Mesendoderm (in vitro differentiated cells): ENCODE results near the gene SFMBT2.
"Not testable (repeated sequence)": the region's sequence is repeated elsewhere in the genome, so short reads cannot be mapped to it uniquely, and the experiment has no call there.

Experiments used
- DNase-seq: peaks from one replicate; pipeline ENCODE4 v3.0.0; 2013
- H2AK5ac ChIP-seq: 2 replicates; pipeline ENCODE4 v1.6.1; 2013; ENCODE audit warnings: low read length, inconsistent platforms
- H2BK120ac ChIP-seq: 2 replicates; pipeline ENCODE4 v1.6.1; 2013; ENCODE audit warnings: low read depth, mild to moderate bottlenecking, low read length, moderate library complexity, mixed read lengths
- H2BK15ac ChIP-seq: replicated peaks from 2 replicates; pipeline ENCODE4 v1.6.1; 2013; ENCODE audit warnings: low read depth, mild to moderate bottlenecking, moderate library complexity
- H2BK5ac ChIP-seq: 2 replicates; pipeline ENCODE4 v1.6.1; 2013; ENCODE audit warnings: low read length, inconsistent platforms
- H3K18ac ChIP-seq: 2 replicates; pipeline ENCODE4 v1.6.1; 2013; ENCODE audit warnings: mild to moderate bottlenecking, low read length, mixed read lengths
- H3K23ac ChIP-seq: one replicate; pipeline ENCODE4 v1.6.1; 2013; ENCODE audit warnings: low read length
- H3K27ac ChIP-seq: 2 replicates; pipeline ENCODE4 v1.5.1; 2013; ENCODE audit warnings: low read depth, mild to moderate bottlenecking, inconsistent platforms, low read length, moderate library complexity
- H3K27me3 ChIP-seq: 2 replicates; pipeline ENCODE4 v1.6.1; 2013; ENCODE audit warnings: low read length, control low read depth, mild to moderate bottlenecking, inconsistent platforms; ENCODE audit not compliant: insufficient read depth, poor library complexity
- H3K36me3 ChIP-seq: 2 replicates; pipeline ENCODE4 v1.6.1; 2013; ENCODE audit warnings: low read length, inconsistent platforms; ENCODE audit not compliant: control insufficient read depth, insufficient read depth
- H3K4ac ChIP-seq: one replicate; pipeline ENCODE4 v1.6.1; 2013; ENCODE audit warnings: low read depth, mild to moderate bottlenecking, low read length, moderate library complexity
- H3K4me1 ChIP-seq: 2 replicates; pipeline ENCODE4 v1.6.1; 2013; ENCODE audit warnings: low read depth, low read length, inconsistent platforms; ENCODE audit not compliant: control insufficient read depth
- H3K4me2 ChIP-seq: 2 replicates; pipeline ENCODE4 v1.6.1; 2013; ENCODE audit warnings: low read length
- H3K4me3 ChIP-seq: 2 replicates; pipeline ENCODE4 v1.5.1; 2013; ENCODE audit warnings: mild to moderate bottlenecking, low read length
- H3K56ac ChIP-seq: one replicate; pipeline ENCODE4 v1.6.1; 2013; ENCODE audit warnings: low read length
- H3K79me1 ChIP-seq: 2 replicates; pipeline ENCODE4 v1.6.1; 2013; ENCODE audit warnings: low read length, inconsistent platforms
- H3K79me2 ChIP-seq: 2 replicates; pipeline ENCODE4 v1.6.1; 2013; ENCODE audit warnings: mild to moderate bottlenecking, low read length; ENCODE audit not compliant: control insufficient read depth, insufficient read depth
- H3K9ac ChIP-seq: 2 replicates; pipeline ENCODE4 v1.6.1; 2013; ENCODE audit warnings: low read length, inconsistent platforms
- H4K5ac ChIP-seq: one replicate; pipeline ENCODE4 v1.6.1; 2013; ENCODE audit warnings: low read length
- H4K8ac ChIP-seq: one replicate; pipeline ENCODE4 v1.6.1; 2013; ENCODE audit warnings: low read depth, mild to moderate bottlenecking, control low read depth, low read length, moderate library complexity
- WGBS: extraction: QIAGEN DNeasy Blood & Tissue Kit; methylation state at CpG from one replicate; pipeline ENCODE4 v1.1.7; 2013; ENCODE audit warnings: low lambda C conversion rate, missing lambda C conversion rate; ENCODE audit not compliant: insufficient coverage; ENCODE audit errors: extremely low coverage; 5-methylcytosine and 5-hydroxymethylcytosine counted together

Gene SFMBT2

DNA sequence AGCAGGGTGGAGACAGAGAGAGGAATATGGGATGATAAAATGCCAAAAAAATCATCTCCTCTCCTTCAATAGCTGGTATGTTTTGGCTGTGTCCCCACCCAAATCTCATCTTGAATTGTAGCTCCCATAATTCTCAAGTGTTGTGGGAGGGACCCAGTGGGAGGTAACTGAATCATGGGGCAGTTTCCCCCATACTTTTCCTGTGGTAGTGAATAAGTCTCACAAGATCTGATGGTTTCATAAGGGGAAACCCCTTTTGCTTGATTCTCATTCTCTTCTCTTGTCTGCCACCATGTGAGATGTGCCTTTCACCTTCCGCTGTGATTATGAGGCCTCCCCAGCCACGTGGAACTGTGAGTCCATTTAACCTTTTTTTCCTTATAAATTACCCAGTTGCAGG, 226.7 kb downstream of the SFMBT2 start:
- not testable (repeated sequence) for H2AK5ac ChIP-seq, H4K5ac ChIP-seq, H3K79me1 ChIP-seq, H3K36me3 ChIP-seq, H3K23ac ChIP-seq, H4K8ac ChIP-seq, H2BK5ac ChIP-seq, DNase-seq, H3K79me2 ChIP-seq, H3K18ac ChIP-seq, H3K27me3 ChIP-seq, H3K9ac ChIP-seq, H3K4me1 ChIP-seq, H3K4ac ChIP-seq, H2BK120ac ChIP-seq, H2BK15ac ChIP-seq, H3K27ac ChIP-seq, H3K4me2 ChIP-seq, H3K56ac ChIP-seq, H3K4me3 ChIP-seq
- no CpG with 5 or more reads among the region's 2 CpGs for WGBS

- not testable (repeated sequence) for H3K4me1 ChIP-seq, H2BK120ac ChIP-seq, H3K4me3 ChIP-seq, H2BK15ac ChIP-seq, H3K27me3 ChIP-seq, H2AK5ac ChIP-seq, H3K79me2 ChIP-seq, H3K4ac ChIP-seq, H2BK5ac ChIP-seq, DNase-seq, H3K27ac ChIP-seq, H4K8ac ChIP-seq, H3K23ac ChIP-seq, H3K4me2 ChIP-seq, H3K9ac ChIP-seq, H3K18ac ChIP-seq, H4K5ac ChIP-seq, H3K36me3 ChIP-seq, H3K79me1 ChIP-seq, H3K56ac ChIP-seq
- no CpG with 5 or more reads among the region's 1 CpG for WGBS
Measured at GRCh38 chr10:7182327-7182726, 228.5 kb downstream of the SFMBT2 start.

DNA sequence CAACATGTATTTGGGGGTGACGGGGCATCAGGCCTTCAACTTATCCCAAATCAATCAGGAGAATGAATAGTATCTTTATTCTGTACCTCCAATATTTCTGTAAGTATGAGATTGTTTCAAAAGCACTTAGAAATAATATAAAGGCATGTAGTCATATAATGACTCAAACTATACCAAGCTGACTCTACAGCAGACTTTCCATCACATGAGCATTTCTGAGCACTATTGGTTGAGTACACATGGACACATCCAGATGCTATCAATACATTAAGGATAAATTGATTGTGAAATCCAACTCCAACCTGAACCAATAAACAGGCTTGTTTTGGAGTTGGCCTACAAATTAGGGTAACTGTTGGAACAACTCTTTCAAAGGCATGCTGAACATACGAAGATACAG, 229.4 kb downstream of the SFMBT2 start:
- Histone ChIP-seq H3K79me2 (no peaks in the 10 kb centered on the region), H3K9ac (no peak overlapping the region), H3K27me3 (no peaks in the 10 kb centered on the region), H3K36me3 (no peaks in the 10 kb centered on the region), H3K23ac (no peak overlapping the region), H4K8ac (no peak overlapping the region), H2BK120ac (no peak overlapping the region), H3K27ac (no peak overlapping the region), H4K5ac (no peak overlapping the region), H3K4me3 (no peak overlapping the region), H3K4me1 (no peaks in the 10 kb centered on the region), H3K4ac (no peak overlapping the region), H3K18ac (no peak overlapping the region), H2BK5ac (no peak overlapping the region), H2BK15ac (no peak overlapping the region), H2AK5ac (no peak overlapping the region), H3K79me1 (no peaks in the 10 kb centered on the region), H3K56ac (no peak overlapping the region), H3K4me2 (no peak overlapping the region)
- DNase-seq, result no peak
- no CpG with 5 or more reads among the region's 2 CpGs for WGBS

DNA sequence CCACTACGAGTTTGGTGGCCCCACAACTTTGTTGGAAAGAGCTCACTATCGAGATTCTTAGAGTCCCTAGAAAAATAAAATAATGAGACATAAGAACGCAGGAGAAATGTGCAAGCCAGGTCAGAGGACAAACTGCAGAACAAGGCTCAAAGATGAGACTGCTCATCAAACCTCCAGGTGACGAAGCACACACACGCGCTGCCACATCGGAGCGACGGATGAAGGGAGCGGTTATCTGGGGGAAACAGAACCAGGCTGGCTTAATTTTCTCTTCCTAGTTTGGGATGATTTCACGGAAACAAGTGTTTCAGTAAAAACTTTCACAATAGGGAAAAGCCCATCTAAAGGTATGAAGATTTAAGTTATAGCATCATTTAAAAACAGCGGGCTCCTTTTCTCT, 231.3 kb downstream of the SFMBT2 start:
- Histone ChIP-seq H3K4me3 (no peak overlapping the region), H3K79me2 (no peaks in the 10 kb centered on the region), H3K27ac (no peak overlapping the region), H3K56ac (no peak overlapping the region), H2BK120ac (no peak overlapping the region), H3K36me3 (no peaks in the 10 kb centered on the region), H3K9ac (no peak overlapping the region), H3K27me3 (no peaks in the 10 kb centered on the region), H3K23ac (no peak overlapping the region), H4K5ac (no peak overlapping the region), H2BK5ac (no peak overlapping the region), H3K4me1 (no peaks in the 10 kb centered on the region), H3K79me1 (no peaks in the 10 kb centered on the region), H3K4ac (no peak overlapping the region), H4K8ac (no peak overlapping the region), H2AK5ac (no peak overlapping the region), H3K4me2 (no peak overlapping the region), H2BK15ac (no peak overlapping the region), H3K18ac (no peak overlapping the region)
- no CpG with 5 or more reads among the region's 12 CpGs for WGBS
- DNase-seq, result no peak

DNA sequence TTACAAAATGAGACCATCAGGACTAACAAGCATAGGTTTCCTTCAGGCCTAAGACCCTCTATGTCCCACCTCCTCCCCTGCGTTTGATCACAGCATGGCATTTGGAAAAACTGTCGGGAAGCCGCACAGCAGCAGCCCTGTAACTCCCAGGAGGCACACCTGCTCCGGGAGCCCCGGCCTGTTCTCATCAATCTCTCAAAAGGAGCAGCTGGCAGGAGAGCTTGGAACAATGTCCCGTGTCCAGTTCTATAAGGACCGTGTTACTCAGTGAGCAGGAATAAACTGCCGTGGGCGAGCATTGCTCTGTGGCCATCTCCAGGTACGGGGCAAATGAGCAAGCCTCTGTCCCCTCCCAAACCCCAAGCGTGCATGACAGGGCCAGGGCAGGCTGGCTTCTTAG, 236.9 kb downstream of the SFMBT2 start:
- Histone ChIP-seq H3K27me3 (no peaks in the 10 kb centered on the region), H3K4me2 (no peak overlapping the region), H3K4me1 (no peaks in the 10 kb centered on the region), H3K36me3 (no peaks in the 10 kb centered on the region), H3K56ac (no peak overlapping the region), H3K27ac (no peak overlapping the region), H3K9ac (no peak overlapping the region), H3K79me1 (no peaks in the 10 kb centered on the region), H2BK15ac (no peak overlapping the region), H2AK5ac (no peak overlapping the region), H3K4me3 (no peak overlapping the region), H2BK120ac (no peak overlapping the region), H4K5ac (no peak overlapping the region), H3K18ac (no peak overlapping the region), H4K8ac (no peak overlapping the region), H3K4ac (no peak overlapping the region), H2BK5ac (no peak overlapping the region), H3K79me2 (no peaks in the 10 kb centered on the region), H3K23ac (no peak overlapping the region)
- DNase-seq, result no peak
- WGBS, result no CpG with 5 or more reads among the region's 11 CpGs

GRCh38 chr10:7171825-7172224, 239.0 kb downstream of the SFMBT2 start:
- Histone ChIP-seq H3K4me3 (no peak overlapping the region), H3K36me3 (no peaks in the 10 kb centered on the region), H3K9ac (no peak overlapping the region), H3K4me2 (no peak overlapping the region), H2AK5ac (no peak overlapping the region), H3K4me1 (no peaks in the 10 kb centered on the region), H3K56ac (no peak overlapping the region), H3K23ac (no peak overlapping the region), H3K79me1 (no peaks in the 10 kb centered on the region), H3K4ac (no peak overlapping the region), H3K18ac (no peak overlapping the region), H2BK120ac (no peak overlapping the region), H4K5ac (no peak overlapping the region), H4K8ac (no peak overlapping the region), H3K27me3 (no peaks in the 10 kb centered on the region), H2BK15ac (no peak overlapping the region), H3K79me2 (no peaks in the 10 kb centered on the region), H3K27ac (no peak overlapping the region), H2BK5ac (no peak overlapping the region)
- WGBS, result no CpG with 5 or more reads among the region's 35 CpGs
- no peak for DNase-seq
